ENCODE results near the gene TMEM98.

- TF ChIP-seq CTCF (conservative IDR thresholded peaks at IDR 0.05; ENCODE audit: low read depth, low read length) (no peak), EZH2 (IDR thresholded peaks at IDR 0.05; ENCODE audit: borderline replicate concordance, low read depth, low read length, poor library complexity, severe bottlenecking) (no peak)
These were observed 908 bp downstream of the TMEM98 start for GRCh38 chr17:32928586-32929535.
